ENCODE data around the gene OASL. TPM values are rescaled to one million over a fixed set of nuclear protein-coding genes. Genes with fewer than 3 reads are reported as not detected.

The OASL gene
- total and polyA plus RNA-seq, 10 of the 15 experiments (the other 5 are each of a cell fraction or from before 2014, with no cell fraction given) = 2.3 to 9.1 (median 2.7) TPM

GRCh38 chr12:120971299-120972180 lies 67.5 kb downstream of the OASL start (continued):
- peak; percentile 95 for TF ChIP-seq RAD21 (IDR thresholded peaks at IDR 0.05; ENCODE audit: insufficient read depth, low read depth, low read length)
- TF ChIP-seq RELA (IDR thresholded peaks at IDR 0.05; ENCODE audit: borderline replicate concordance, partially characterized antibody) = no peak
- TF ChIP-seq IRF5 (IDR thresholded peaks at IDR 0.05; ENCODE audit: borderline replicate concordance) = no peak
- TF ChIP-seq NKRF (conservative IDR thresholded peaks at IDR 0.05) = no peak
- TF ChIP-seq ATF7 (IDR thresholded peaks at IDR 0.05; ENCODE audit: low read depth) = no peak
- no peak for TF ChIP-seq ZNF24 (IDR thresholded peaks at IDR 0.05)
- peak; percentile 72 to 83 (median 79) for TF ChIP-seq CTCF (IDR thresholded peaks at IDR 0.05 in 2 of 3, conservative IDR thresholded peaks at IDR 0.05 in 1 of 3; ENCODE audit: control insufficient read depth in 2 of 3, extremely low read depth in 1 of 3, insufficient read depth in 1 of 3, low read depth in 3 of 3, low read length in 3 of 3)
- no peak for TF ChIP-seq RAD51 (IDR thresholded peaks at IDR 0.05)
- TF ChIP-seq EED (IDR thresholded peaks at IDR 0.05; ENCODE audit: low read depth) = no peak
- no peak for TF ChIP-seq MEF2A (IDR thresholded peaks at IDR 0.05; ENCODE audit: insufficient read depth, low read depth, low read length)
- no peak for TF ChIP-seq ZBTB11 (CRISPR knock-in tag; IDR thresholded peaks at IDR 0.05)
- TF ChIP-seq RELB (IDR thresholded peaks at IDR 0.05; ENCODE audit: low read depth) = no peak
- TF ChIP-seq FOXK2 (IDR thresholded peaks at IDR 0.05) = no peak
- TF ChIP-seq ZBTB33 (IDR thresholded peaks at IDR 0.05) = no peak

Data from GM12878 (cell line).